ENCODE results near the gene CELF2.

GRCh38 chr10:11257440-11258090 lies 239.9 kb downstream of the CELF2 start:
- TF ChIP-seq RAD21 (conservative IDR thresholded peaks at IDR 0.05) (no peak), EZH2 (IDR thresholded peaks at IDR 0.05; ENCODE audit: borderline replicate concordance, insufficient read depth, low read length, poor library complexity, severe bottlenecking) (no peak), POLR2AphosphoS5 (IDR thresholded peaks at IDR 0.05) (no peak), EP300 (conservative IDR thresholded peaks at IDR 0.05; ENCODE audit: poor library complexity, severe bottlenecking) (no peak), REST (IDR thresholded peaks at IDR 0.05; ENCODE audit: borderline replicate concordance) (no peak), SMC3 (conservative IDR thresholded peaks at IDR 0.05; ENCODE audit: poor library complexity) (no peak), CTCF (IDR thresholded peaks at IDR 0.05; ENCODE audit: poor library complexity, severe bottlenecking) (no peak), MXI1 (conservative IDR thresholded peaks at IDR 0.05; ENCODE audit: poor library complexity, severe bottlenecking) (no peak), TAF1 (IDR thresholded peaks at IDR 0.05; ENCODE audit: low read depth) (no peak)
